Activated CD4-positive, alpha-beta T cell treated with anti-CD3 and anti-CD28 coated beads, Interleukin-10, Interleukin-2, amounts not matched to agents 100 ng/mL and 50 ng/mL, durations not matched to agents 16 hours and 8 hours (primary cell): ENCODE results near the gene ZNF668.

Experiments
- DNase-seq: peaks from one replicate; pipeline ENCODE4 v3.0.0-alpha.2; 2020

Gene ZNF668

GRCh38 chr16:31073970-31074813 is at the start of gene ZNF668, which contains the start of gene ZNF646:
Gene ZNF668, minus strand, starts transcription at chr16:31074240. Its CDS starts 9,781 bp downstream, at chr16:31064459.
Gene ZNF646, plus strand, starts transcription at chr16:31074422. Its CDS starts 1,903 bp downstream, at chr16:31076325.
- DNase-seq, result peak; percentile 99

GRCh38 chr16:31120129-31120528 is 46.1 kb upstream of the ZNF668 start:
- DNase-seq, result no peak

- no peak for DNase-seq
Measured at GRCh38 chr16:31118223-31119155, 44.4 kb upstream of the ZNF668 start.

GRCh38 chr16:31117384-31118222 is 43.6 kb upstream of the ZNF668 start, which contains the start of gene KAT8:
Gene KAT8, plus strand, starts transcription at chr16:31117664. Its CDS starts 18 bp downstream, at chr16:31117682.
- DNase-seq, result peak; percentile 99

- DNase-seq, result no peak
Measured at GRCh38 chr16:31114468-31114867, 40.4 kb upstream of the ZNF668 start.

- no peak for DNase-seq
Measured at GRCh38 chr16:31113121-31114120, 39.4 kb upstream of the ZNF668 start.

GRCh38 chr16:31112711-31113110 is 38.7 kb upstream of the ZNF668 start:
- no peak for DNase-seq

- DNase-seq, result no peak
Measured at GRCh38 chr16:31111881-31112466, 37.9 kb upstream of the ZNF668 start.

GRCh38 chr16:31110106-31111034 is 36.3 kb upstream of the ZNF668 start:
- DNase-seq, result no peak

- no peak for DNase-seq
Measured at GRCh38 chr16:31109622-31110021, 35.6 kb upstream of the ZNF668 start.

- DNase-seq, result no peak
Measured at GRCh38 chr16:31108794-31109558, 34.9 kb upstream of the ZNF668 start.

- peak; percentile 89 for DNase-seq
Measured at GRCh38 chr16:31108035-31108793, 34.2 kb upstream of the ZNF668 start, which contains the start of gene BCKDK. Gene BCKDK, plus strand, starts transcription at chr16:31108386. Its CDS starts 838 bp downstream, at chr16:31109224.

GRCh38 chr16:31107465-31107867 is 33.4 kb upstream of the ZNF668 start:
- peak; percentile 75 for DNase-seq

- DNase-seq, result no peak
Measured at GRCh38 chr16:31106509-31107464, 32.7 kb upstream of the ZNF668 start.

- DNase-seq, result peak; percentile 88
Measured at GRCh38 chr16:31105677-31106213, 31.7 kb upstream of the ZNF668 start.
